ENCODE results near the gene BRIX1. TPM values are rescaled to one million over a fixed set of nuclear protein-coding genes. Genes with fewer than 3 reads are reported as not detected.

The BRIX1 gene
- total and polyA plus RNA-seq, 2 of the 13 experiments (the other 11 are each of a cell fraction or from before 2014, with no cell fraction given): 23.6 to 78.4 TPM

GRCh38 chr5:34967540-34967939 is 52.0 kb downstream of the BRIX1 start (continued):
- TF ChIP-seq ZNF383 (CRISPR knock-in tag; IDR thresholded peaks at IDR 0.05; ENCODE audit: borderline replicate concordance): no peak
- no peak for TF ChIP-seq NCOA1 (CRISPR knock-in tag; IDR thresholded peaks at IDR 0.05)
- peak; percentile 88 for TF ChIP-seq TFAP4 (IDR thresholded peaks at IDR 0.05; ENCODE audit: borderline replicate concordance, low read depth)
- no peak for TF ChIP-seq ZNF619 (CRISPR knock-in tag; IDR thresholded peaks at IDR 0.05)
- no peak for TF ChIP-seq SP2 (CRISPR knock-in tag; IDR thresholded peaks at IDR 0.05)
- no peak for TF ChIP-seq ZNF589 (CRISPR knock-in tag; conservative IDR thresholded peaks at IDR 0.05)
- no peak for TF ChIP-seq ZBTB1 (CRISPR knock-in tag; IDR thresholded peaks at IDR 0.05; ENCODE audit: borderline replicate concordance)
- no peak for TF ChIP-seq SOX13 (IDR thresholded peaks at IDR 0.05)
- peak in 1 of 2 experiments; percentile 18; a peak in 1 of 4 replicates for TF ChIP-seq SOX13 (CRISPR knock-in tag; conservative IDR thresholded peaks at IDR 0.05 in 1 of 2, IDR thresholded peaks at IDR 0.05 in 1 of 2)
- TF ChIP-seq ZMYM2 (CRISPR knock-in tag; IDR thresholded peaks at IDR 0.05): 0 out of 2 replicates have a peak, but pooled peaks have one; percentile 20
- no peak for TF ChIP-seq ZNF556 (CRISPR knock-in tag; IDR thresholded peaks at IDR 0.05; ENCODE audit: borderline replicate concordance)
- TF ChIP-seq KLF6 (CRISPR knock-in tag; IDR thresholded peaks at IDR 0.05): no peak
- TF ChIP-seq ZNF251 (CRISPR knock-in tag; IDR thresholded peaks at IDR 0.05): no peak
- no peak for TF ChIP-seq THYN1 (CRISPR knock-in tag; IDR thresholded peaks at IDR 0.05; ENCODE audit: borderline replicate concordance, low read depth)
- TF ChIP-seq HOXA5 (CRISPR knock-in tag; IDR thresholded peaks at IDR 0.05): no peak
- TF ChIP-seq ARID5B (CRISPR knock-in tag; IDR thresholded peaks at IDR 0.05): peak; percentile 43; the same call in 1 of the 2 replicates
- TF ChIP-seq ZNF547 (CRISPR knock-in tag; IDR thresholded peaks at IDR 0.05): no peak
- no peak for TF ChIP-seq ZNF780A (CRISPR knock-in tag; IDR thresholded peaks at IDR 0.05)
- TF ChIP-seq ZMAT5 (CRISPR knock-in tag; IDR thresholded peaks at IDR 0.05; ENCODE audit: borderline replicate concordance, low read depth): no peak
- TF ChIP-seq ZSCAN12 (CRISPR knock-in tag; IDR thresholded peaks at IDR 0.05): no peak
- TF ChIP-seq ZNF446 (CRISPR knock-in tag; IDR thresholded peaks at IDR 0.05): no peak
- no peak for TF ChIP-seq PITX1 (CRISPR knock-in tag; IDR thresholded peaks at IDR 0.05)
- no peak for TF ChIP-seq ZNF343 (CRISPR knock-in tag; IDR thresholded peaks at IDR 0.05)
- TF ChIP-seq HMG20B (CRISPR knock-in tag; conservative IDR thresholded peaks at IDR 0.05): no peak
- no peak for TF ChIP-seq NFATC3 (CRISPR knock-in tag; IDR thresholded peaks at IDR 0.05)
- TF ChIP-seq TAF1 (CRISPR knock-in tag; IDR thresholded peaks at IDR 0.05): no peak
- no peak for TF ChIP-seq MTF2 (CRISPR knock-in tag; IDR thresholded peaks at IDR 0.05; ENCODE audit: borderline replicate concordance)
- no peak for TF ChIP-seq ETV5 (CRISPR knock-in tag; IDR thresholded peaks at IDR 0.05; ENCODE audit: borderline replicate concordance)
- TF ChIP-seq GZF1 (CRISPR knock-in tag; IDR thresholded peaks at IDR 0.05): no peak
- TF ChIP-seq TEAD3 (CRISPR knock-in tag; optimal IDR thresholded peaks at IDR 0.05; ENCODE audit: borderline replicate concordance): no peak

Data from HepG2 (cell line).